ENCODE results near the gene BACH2. TPM values are rescaled to one million over a fixed set of nuclear protein-coding genes. Genes with fewer than 3 reads are reported as not detected.

BACH2 gene
- total and polyA plus RNA-seq, 5 donors, result 0.61 to 2.8 (median 1.5) TPM

- H3K4me1 ChIP-seq (ENCODE audit: control insufficient read depth, insufficient read depth, low read length), result peaks cover 4% of the 10 kb centered on the region
- no peaks in the 10 kb centered on the region for H3K9me3 ChIP-seq (ENCODE audit: control insufficient read depth, low read length)
- ATAC-seq (no peak), DNase-seq (no peak)
- H3K27ac ChIP-seq (ENCODE audit: low read length), result no peak overlapping the region
- no peaks in the 10 kb centered on the region for H3K27me3 ChIP-seq (ENCODE audit: control insufficient read depth, insufficient read depth)
- intact Hi-C loops (cut with DNase I), result loop anchor here in 1 of 4 donors (10.0 kb wide), 1 partner anchor 53 kb away; no protein-coding TSS in a partner anchor
- no peak overlapping the region for H3K4me3 ChIP-seq (ENCODE audit: low read length)
- 100% methylated on average over 1 of the region's 1 CpG for WGBS
Observed at GRCh38 chr6:90222008-90222407, 74.6 kb downstream of the BACH2 start.

GRCh38 chr6:90221403-90221802, 75.2 kb downstream of the BACH2 start:
- ATAC-seq (no peak), DNase-seq (no peak)
- 95% methylated on average over 4 of the region's 4 CpGs for WGBS
- H3K4me1 ChIP-seq (ENCODE audit: control insufficient read depth, insufficient read depth, low read length), result peaks cover 4% of the 10 kb centered on the region
- no peaks in the 10 kb centered on the region for H3K27me3 ChIP-seq (ENCODE audit: control insufficient read depth, insufficient read depth)
- H3K4me3 ChIP-seq (ENCODE audit: low read length), result no peak overlapping the region
- intact Hi-C loops (cut with DNase I), result loop anchor here in 1 of 4 donors (10.0 kb wide), 1 partner anchor 53 kb away; no protein-coding TSS in a partner anchor
- H3K27ac ChIP-seq (ENCODE audit: low read length), result no peak overlapping the region
- no peaks in the 10 kb centered on the region for H3K9me3 ChIP-seq (ENCODE audit: control insufficient read depth, low read length)

- Histone ChIP-seq H3K4me1 (ENCODE audit: control insufficient read depth, insufficient read depth, low read length) (peaks cover 10% of the 10 kb centered on the region), H3K27ac (ENCODE audit: low read length) (no peak overlapping the region), H3K9me3 (ENCODE audit: control insufficient read depth, low read length) (no peaks in the 10 kb centered on the region), H3K27me3 (ENCODE audit: control insufficient read depth, insufficient read depth) (no peaks in the 10 kb centered on the region), H3K4me3 (ENCODE audit: low read length) (no peak overlapping the region)
- DNase-seq, result no peak
- ATAC-seq, result no peak
- 76% methylated on average over 1 of the region's 1 CpG for WGBS
- intact Hi-C loops (cut with DNase I), result loop anchor here in 1 of 4 donors (10.0 kb wide), 1 partner anchor 55 kb away; no protein-coding TSS in a partner anchor
Observed at GRCh38 chr6:90220273-90220672, 76.4 kb downstream of the BACH2 start.

GRCh38 chr6:90219209-90219985, 77.2 kb downstream of the BACH2 start:
- DNase-seq, result peak in 2 of 3 donors; percentile 40 to 59
- peak overlapping the region; percentile 54 for H3K4me3 ChIP-seq (ENCODE audit: low read length)
- H3K27me3 ChIP-seq (ENCODE audit: control insufficient read depth, insufficient read depth), result no peaks in the 10 kb centered on the region
- ATAC-seq, result peak; percentile 46 to 80
- intact Hi-C loops (cut with DNase I), result loop anchor here in 1 of 4 donors (10.0 kb wide), 1 partner anchor 65 kb away; no protein-coding TSS in a partner anchor
- peaks cover 10% of the 10 kb centered on the region for H3K4me1 ChIP-seq (ENCODE audit: control insufficient read depth, insufficient read depth, low read length)
- peak overlapping the region; percentile 90 for H3K27ac ChIP-seq (ENCODE audit: low read length)
- WGBS, result 38% methylated on average over 14 of the region's 14 CpGs
- no peaks in the 10 kb centered on the region for H3K9me3 ChIP-seq (ENCODE audit: control insufficient read depth, low read length)

GRCh38 chr6:90218959-90219208, 77.8 kb downstream of the BACH2 start:
- H3K27ac ChIP-seq (ENCODE audit: low read length), result peak overlapping the region; percentile 99
- no peaks in the 10 kb centered on the region for H3K27me3 ChIP-seq (ENCODE audit: control insufficient read depth, insufficient read depth)
- H3K9me3 ChIP-seq (ENCODE audit: control insufficient read depth, low read length), result no peaks in the 10 kb centered on the region
- H3K4me1 ChIP-seq (ENCODE audit: control insufficient read depth, insufficient read depth, low read length), result peaks cover 10% of the 10 kb centered on the region
- DNase-seq (no peak), ATAC-seq (no peak)
- intact Hi-C loops (cut with DNase I), result loop anchor here in 1 of 4 donors (10.0 kb wide), 1 partner anchor 66 kb away; no protein-coding TSS in a partner anchor
- no peak overlapping the region for H3K4me3 ChIP-seq (ENCODE audit: low read length)
- WGBS, result 6% methylated on average over 1 of the region's 1 CpG

GRCh38 chr6:90217506-90218127, 79.0 kb downstream of the BACH2 start:
- intact Hi-C loops (cut with DNase I), result loop anchor here in 1 of 4 donors (10.0 kb wide), 1 partner anchor 67 kb away; no protein-coding TSS in a partner anchor
- no peaks in the 10 kb centered on the region for H3K27me3 ChIP-seq (ENCODE audit: control insufficient read depth, insufficient read depth)
- peaks cover 10% of the 10 kb centered on the region for H3K4me1 ChIP-seq (ENCODE audit: control insufficient read depth, insufficient read depth, low read length)
- H3K27ac ChIP-seq (ENCODE audit: low read length), result peak overlapping the region; percentile 99
- no peak overlapping the region for H3K4me3 ChIP-seq (ENCODE audit: low read length)
- no peaks in the 10 kb centered on the region for H3K9me3 ChIP-seq (ENCODE audit: control insufficient read depth, low read length)
- DNase-seq, result no peak
- no peak for ATAC-seq
- 55% methylated on average over 6 of the region's 6 CpGs for WGBS

GRCh38 chr6:90216072-90216977, 80.3 kb downstream of the BACH2 start:
- intact Hi-C loops (cut with DNase I), result loop anchor here in 1 of 4 donors (10.0 kb wide), 1 partner anchor 68 kb away; no protein-coding TSS in a partner anchor
- WGBS, result 56% methylated on average over 14 of the region's 14 CpGs
- H3K27me3 ChIP-seq (ENCODE audit: control insufficient read depth, insufficient read depth), result no peaks in the 10 kb centered on the region
- H3K27ac ChIP-seq (ENCODE audit: low read length), result no peak overlapping the region
- peak in 1 of 3 donors; percentile 47 for DNase-seq
- H3K4me1 ChIP-seq (ENCODE audit: control insufficient read depth, insufficient read depth, low read length), result peaks cover 10% of the 10 kb centered on the region
- no peak overlapping the region for H3K4me3 ChIP-seq (ENCODE audit: low read length)
- no peak for ATAC-seq
- H3K9me3 ChIP-seq (ENCODE audit: control insufficient read depth, low read length), result no peaks in the 10 kb centered on the region

GRCh38 chr6:90214966-90215365, 81.7 kb downstream of the BACH2 start:
- no peak overlapping the region for H3K27ac ChIP-seq (ENCODE audit: low read length)
- peaks cover 10% of the 10 kb centered on the region for H3K4me1 ChIP-seq (ENCODE audit: control insufficient read depth, insufficient read depth, low read length)
- intact Hi-C loops (cut with DNase I), result loop anchor here in 1 of 4 donors (10.0 kb wide), 1 partner anchor 70 kb away; no protein-coding TSS in a partner anchor
- no peak for DNase-seq
- H3K27me3 ChIP-seq (ENCODE audit: control insufficient read depth, insufficient read depth), result no peaks in the 10 kb centered on the region
- 96% methylated on average over 1 of the region's 1 CpG for WGBS
- no peaks in the 10 kb centered on the region for H3K9me3 ChIP-seq (ENCODE audit: control insufficient read depth, low read length)
- H3K4me3 ChIP-seq (ENCODE audit: low read length), result no peak overlapping the region
- no peak for ATAC-seq

GRCh38 chr6:90214461-90214860, 82.2 kb downstream of the BACH2 start:
- intact Hi-C loops (cut with DNase I), result loop anchor here in 1 of 4 donors (10.0 kb wide), 1 partner anchor 70 kb away; no protein-coding TSS in a partner anchor
- Histone ChIP-seq H3K27me3 (ENCODE audit: control insufficient read depth, insufficient read depth) (no peaks in the 10 kb centered on the region), H3K4me3 (ENCODE audit: low read length) (no peak overlapping the region), H3K27ac (ENCODE audit: low read length) (no peak overlapping the region), H3K4me1 (ENCODE audit: control insufficient read depth, insufficient read depth, low read length) (peaks cover 7% of the 10 kb centered on the region), H3K9me3 (ENCODE audit: control insufficient read depth, low read length) (no peaks in the 10 kb centered on the region)
- DNase-seq, result no peak
- ATAC-seq, result no peak
- 97% methylated on average over 2 of the region's 2 CpGs for WGBS

GRCh38 chr6:90212274-90212673, 84.4 kb downstream of the BACH2 start:
- intact Hi-C loops (cut with DNase I), result loop anchor here in 1 of 4 donors (10.0 kb wide), 1 partner anchor 73 kb away; no protein-coding TSS in a partner anchor
- ATAC-seq, result no peak

More at GRCh38 chr6:90212274-90212673, 84.4 kb downstream of the BACH2 start:
- H3K27me3 ChIP-seq (ENCODE audit: control insufficient read depth, insufficient read depth), result no peaks in the 10 kb centered on the region
- H3K27ac ChIP-seq (ENCODE audit: low read length), result no peak overlapping the region
- H3K9me3 ChIP-seq (ENCODE audit: control insufficient read depth, low read length), result no peaks in the 10 kb centered on the region
- peaks cover 6% of the 10 kb centered on the region for H3K4me1 ChIP-seq (ENCODE audit: control insufficient read depth, insufficient read depth, low read length)
- no peak overlapping the region for H3K4me3 ChIP-seq (ENCODE audit: low read length)
- WGBS, result 88% methylated on average over 3 of the region's 3 CpGs
- no peak for DNase-seq

Data from right cardiac atrium (tissue), 5 donors.